HG02981 (cell line): ENCODE measurements around the gene GPC5.

Experiments
- ATAC-seq: cut with Tn5 transposase; IDR thresholded peaks from one replicate; pipeline ENCODE4 v1.9.1; 2021; ENCODE audit warnings: mild to moderate bottlenecking, moderate library complexity; ENCODE audit not compliant: unreplicated experiment

GPC5 gene

DNA sequence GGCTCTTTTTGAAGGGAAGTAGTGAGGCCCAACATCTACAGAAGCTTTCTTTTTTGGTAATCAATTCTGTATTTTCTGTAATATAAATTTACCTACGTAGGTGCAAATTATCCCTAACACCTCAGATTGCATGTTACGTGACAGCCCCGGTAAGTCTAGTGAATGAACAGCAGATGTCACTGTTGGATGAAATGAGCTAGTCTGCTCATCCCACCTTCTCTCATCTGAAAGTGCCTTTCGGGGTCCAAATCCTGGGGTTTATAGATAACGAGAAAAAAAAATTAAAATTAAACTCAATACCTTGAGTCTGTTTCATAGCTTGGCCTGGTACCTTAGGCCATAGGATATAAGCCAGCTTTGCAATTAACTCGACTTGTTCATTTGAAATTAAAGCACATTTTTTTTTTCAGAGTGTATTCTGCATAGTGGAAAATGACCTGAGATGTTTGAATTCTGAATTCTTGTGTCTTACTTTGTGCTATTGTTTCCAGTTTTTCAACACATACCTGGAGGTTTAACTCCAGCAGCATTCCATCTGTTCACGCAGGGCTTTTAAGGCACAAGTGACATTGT lies 548.2 kb downstream of the GPC5 start:
- no peak for ATAC-seq

DNA sequence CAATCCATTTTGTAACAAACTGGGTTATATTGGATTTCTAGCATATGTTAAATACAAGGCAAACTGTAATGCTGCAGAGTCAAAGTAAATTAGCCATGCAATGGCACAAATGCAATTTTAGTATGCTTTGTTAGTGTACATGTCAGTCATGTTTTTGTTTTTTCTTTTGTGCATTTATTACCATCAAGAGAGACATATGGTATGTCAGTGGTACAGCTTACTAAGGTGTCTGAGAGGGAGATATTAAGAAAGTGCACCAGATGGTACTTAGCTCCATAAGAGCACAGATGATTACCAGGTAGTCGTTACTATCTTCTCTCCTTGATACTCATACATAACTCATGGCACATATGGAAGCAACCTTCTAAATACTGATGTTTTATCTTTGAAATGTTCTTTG lies 550.3 kb downstream of the GPC5 start:
- ATAC-seq: no peak

GRCh38 chr13:91950803-91951202 lies 552.4 kb downstream of the GPC5 start:
- ATAC-seq: no peak

- no peak for ATAC-seq
Measured at GRCh38 chr13:91955546-91956355, 557.3 kb downstream of the GPC5 start.

GRCh38 chr13:91960947-91961346 lies 562.5 kb downstream of the GPC5 start:
- ATAC-seq: no peak

DNA sequence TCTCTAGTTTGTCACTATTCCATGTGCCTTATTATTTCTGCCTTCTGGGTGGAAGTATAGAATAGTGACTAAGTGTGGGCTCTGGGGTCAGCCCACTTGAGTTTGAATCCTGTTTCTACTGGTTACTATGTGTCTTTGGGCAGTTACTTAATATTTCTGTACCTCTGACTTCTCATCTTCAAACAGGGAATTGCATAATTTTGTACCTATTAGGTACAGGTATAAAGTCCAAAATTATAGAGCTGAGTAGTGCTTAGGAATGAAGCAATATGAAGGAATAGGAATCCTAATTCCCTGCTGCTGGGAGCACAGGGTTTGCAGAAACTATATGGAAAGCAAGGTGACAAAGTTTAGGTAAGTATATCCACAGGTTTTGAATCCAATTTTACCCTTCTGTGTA lies 564.5 kb downstream of the GPC5 start:
- no peak for ATAC-seq

GRCh38 chr13:91965511-91965910 lies 567.1 kb downstream of the GPC5 start:
- ATAC-seq: no peak

DNA sequence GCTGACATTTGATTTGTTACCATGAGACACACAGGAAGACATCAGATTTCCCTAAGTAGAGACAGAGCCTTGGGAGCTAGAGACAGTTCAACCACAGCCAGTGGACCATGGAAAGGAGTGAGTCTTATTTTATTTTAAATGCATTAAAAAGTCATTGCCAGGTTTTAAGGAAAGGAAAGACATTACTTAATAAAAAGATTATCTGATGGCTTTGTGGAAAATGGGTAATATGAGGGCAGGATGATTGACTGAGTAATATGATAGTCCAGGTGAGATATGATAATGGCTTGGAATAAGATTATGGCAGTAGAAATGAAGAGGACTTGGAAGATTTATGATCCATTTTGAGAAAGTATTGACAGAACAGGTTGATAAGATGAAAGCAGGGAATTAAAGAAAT lies 580.1 kb downstream of the GPC5 start:
- no peak for ATAC-seq

GRCh38 chr13:91986761-91987483 lies 588.5 kb downstream of the GPC5 start:
- ATAC-seq: no peak

- ATAC-seq: no peak
Measured at GRCh38 chr13:91988331-91988730, 589.9 kb downstream of the GPC5 start.

DNA sequence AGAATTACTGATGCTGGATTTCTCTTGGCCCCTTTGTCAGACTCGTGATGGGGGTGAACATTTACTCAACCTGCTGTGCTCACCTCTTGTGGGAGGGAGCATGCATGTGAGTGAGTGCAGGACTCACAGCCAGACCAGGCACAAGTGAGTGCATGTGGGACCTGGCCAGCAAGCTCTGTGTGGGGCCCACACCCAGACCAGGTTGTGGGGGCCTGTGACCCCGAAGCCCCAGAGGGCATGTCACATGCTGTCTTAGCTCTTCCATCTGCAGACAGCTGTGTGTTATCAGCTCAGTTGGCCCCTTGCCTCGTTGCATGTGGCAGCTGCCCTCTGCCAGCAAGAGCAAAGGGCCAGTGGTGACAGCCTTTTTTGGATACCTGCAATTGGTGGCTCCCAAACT lies 614.4 kb downstream of the GPC5 start:
- no peak for ATAC-seq

GRCh38 chr13:92017737-92018136 lies 619.3 kb downstream of the GPC5 start:
- no peak for ATAC-seq

DNA sequence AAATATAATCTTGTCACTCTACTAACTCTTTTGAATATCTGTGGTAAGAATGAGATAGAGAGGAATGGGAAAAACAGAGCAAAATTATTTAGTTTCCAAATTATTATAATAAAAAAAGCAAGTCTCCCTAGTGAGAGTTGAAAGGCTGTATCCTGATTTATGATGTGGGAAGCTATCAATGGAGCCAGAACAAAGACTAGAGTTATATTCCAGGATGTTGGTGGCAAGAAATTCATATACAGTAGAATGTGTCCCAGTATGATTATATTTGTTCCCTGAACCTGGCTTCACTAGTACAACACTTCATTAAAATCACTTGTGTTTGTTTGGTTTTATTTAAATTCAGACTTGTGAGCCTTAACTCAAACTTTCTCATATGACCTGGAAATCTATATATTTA lies 630.3 kb downstream of the GPC5 start:
- ATAC-seq: no peak

- no peak for ATAC-seq
Measured at GRCh38 chr13:92029641-92030040, 631.2 kb downstream of the GPC5 start.

DNA sequence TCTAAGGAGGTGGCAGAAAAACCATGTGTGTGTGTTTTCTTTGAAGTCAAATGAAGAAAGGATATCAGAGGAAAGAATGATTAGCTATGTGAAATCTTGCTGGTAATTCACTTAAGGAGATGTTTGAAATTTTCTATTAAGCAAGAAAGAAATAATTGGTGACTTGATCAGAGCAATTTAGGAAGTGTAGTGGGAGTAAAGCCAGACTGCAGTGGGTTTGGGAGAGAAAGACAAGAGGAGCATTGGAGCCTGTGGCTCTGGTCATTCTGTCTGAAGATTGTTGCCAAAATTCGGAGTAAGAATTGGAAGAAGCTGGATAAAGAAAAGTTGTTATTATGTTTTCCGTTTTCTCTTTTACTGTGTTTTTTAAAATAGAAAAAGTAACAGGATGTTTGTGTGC lies 640.5 kb downstream of the GPC5 start:
- ATAC-seq: no peak

GRCh38 chr13:92042522-92042921 lies 644.1 kb downstream of the GPC5 start:
- ATAC-seq: no peak

DNA sequence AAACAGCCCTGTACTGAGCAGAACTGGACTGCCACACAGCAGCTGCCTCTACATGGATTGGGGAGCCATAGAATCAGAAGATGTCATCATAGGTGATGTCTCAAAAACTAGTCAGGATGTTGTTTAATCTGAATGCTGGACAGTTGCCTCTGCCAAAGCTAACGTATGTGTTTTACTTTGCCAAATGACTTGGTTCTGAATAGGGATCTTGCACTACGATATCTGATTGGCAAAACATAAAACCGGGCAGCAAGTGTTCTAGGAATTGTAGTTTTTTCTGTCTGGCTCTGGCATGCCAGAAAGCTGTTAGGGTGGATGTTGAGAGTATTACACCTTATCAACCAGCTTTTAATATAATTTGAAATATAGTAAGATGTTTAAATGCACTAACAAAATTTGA lies 645.9 kb downstream of the GPC5 start:
- no peak for ATAC-seq

DNA sequence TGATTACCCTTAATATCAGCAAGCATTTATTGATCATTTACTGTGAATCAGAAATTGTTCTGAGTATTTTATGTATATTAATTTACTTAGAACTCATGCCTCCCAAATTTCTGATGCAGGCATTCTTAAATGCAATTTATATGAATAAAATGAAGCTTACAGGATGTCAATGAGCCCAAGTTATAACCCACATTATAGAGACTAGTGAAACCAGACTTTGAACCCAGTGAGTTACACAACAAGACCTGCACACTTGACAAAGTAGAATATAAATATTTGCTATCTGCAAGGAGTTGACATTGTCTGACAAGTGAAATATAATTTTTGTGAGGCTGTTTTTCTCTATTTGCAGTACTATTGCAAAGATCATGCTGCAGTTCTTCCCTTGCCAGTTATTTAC lies 656.0 kb downstream of the GPC5 start:
- ATAC-seq: no peak

GRCh38 chr13:92074658-92075057 lies 676.2 kb downstream of the GPC5 start:
- no peak for ATAC-seq

- no peak for ATAC-seq
Measured at GRCh38 chr13:92097337-92097903, 699.0 kb downstream of the GPC5 start.

GRCh38 chr13:92101801-92102200 lies 703.4 kb downstream of the GPC5 start:
- ATAC-seq: no peak

GRCh38 chr13:92103689-92104153 lies 705.3 kb downstream of the GPC5 start:
- ATAC-seq: no peak
